HEK293T (cell line): Measurements from ENCODE around the gene PRKCA.

ENCODE experiments used
- FOXA1 ChIP-seq: fragments of 450-650 bp; IDR thresholded peaks from 2 replicates; pipeline ENCODE4 v1.6.1; 2016; ENCODE audit warnings: mild to moderate bottlenecking
- ZNF384 ChIP-seq: fragments of 450-650 bp; IDR thresholded peaks from 2 replicates; pipeline ENCODE4 v1.6.1; 2016

- TF ChIP-seq FOXA1 (no peak), ZNF384 (no peak)
Observed at GRCh38 chr17:66715076-66715675, 412.8 kb downstream of the PRKCA start.
